Measurements from ENCODE around the gene DYNLT4. TPM values are rescaled to one million over a fixed set of nuclear protein-coding genes. Genes with fewer than 3 reads are reported as not detected.
A peak's percentile ranks its signal among the peaks of the same experiment; 100 is the strongest.
"Not testable (repeated sequence)": the region's sequence is repeated elsewhere in the genome, so short reads cannot be mapped to it uniquely, and the experiment has no call there.

Gene DYNLT4, protein sequence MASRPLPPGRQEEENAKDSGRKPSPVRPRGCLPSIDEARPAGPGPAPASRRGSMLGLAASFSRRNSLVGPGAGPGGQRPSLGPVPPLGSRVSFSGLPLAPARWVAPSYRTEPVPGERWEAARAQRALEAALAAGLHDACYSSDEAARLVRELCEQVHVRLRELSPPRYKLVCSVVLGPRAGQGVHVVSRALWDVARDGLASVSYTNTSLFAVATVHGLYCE
- not detected in 2 replicates for total RNA-seq (2014; rRNA removed; shearing (Covaris generic))
- 0.64 and 0.87 TPM in 2 replicates for polyA plus RNA-seq (2015; cell fraction: cytosol; rRNA removed)
- not detected in 2 replicates for polyA plus RNA-seq (2015; cell fraction: nucleus; rRNA removed)

DNA sequence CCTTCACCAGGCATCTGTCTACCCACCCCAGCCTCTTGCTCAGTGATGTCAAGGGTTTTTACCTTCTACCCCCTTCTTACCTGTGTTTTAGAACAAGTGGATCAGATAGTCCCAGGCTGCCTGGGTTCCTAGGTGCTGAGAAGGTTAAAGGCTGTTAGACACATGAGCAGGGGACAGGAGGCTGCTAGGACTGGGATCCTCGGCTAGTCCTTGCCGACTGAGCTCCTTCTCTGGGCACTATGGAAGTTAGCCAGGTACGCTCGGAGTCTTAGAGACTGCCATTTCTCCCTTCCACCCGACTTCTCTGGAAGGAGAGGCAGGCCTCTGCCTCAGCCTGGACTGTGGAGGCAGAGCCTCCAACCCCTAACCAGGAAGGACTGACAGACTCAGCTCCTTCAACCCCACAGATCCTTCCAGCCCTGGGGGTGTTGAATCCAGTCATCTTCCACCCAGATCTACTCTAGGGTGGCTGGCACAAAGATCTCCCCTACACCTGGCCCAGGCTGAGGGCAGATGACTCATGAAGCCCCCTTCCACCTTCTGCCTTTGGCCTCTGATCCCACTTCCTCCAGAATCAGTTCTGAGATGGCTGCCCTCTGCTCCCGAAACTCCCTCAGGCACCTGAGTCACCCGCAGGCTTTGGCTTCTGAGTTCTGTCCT is at the start of gene DYNLT4:
DYNLT4 (minus strand) TSS at position 648 of the 660 bp plus-strand sequence. CDS start 683 bp downstream, outside the sequence.
- in situ Hi-C loops (cut with HindIII; ENCODE audit: low pct_unique_long_range_greater_than_20kb, low sequenced_read_pairs) = no loop called here
- DNase-seq (ENCODE audit: low read depth, low spot score) = no peak

GRCh38 chr1:44855742-44856141 is 48.6 kb upstream of the DYNLT4 start:
- in situ Hi-C loops (cut with HindIII; ENCODE audit: low pct_unique_long_range_greater_than_20kb, low sequenced_read_pairs) = no loop called here
- DNase-seq (ENCODE audit: low read depth, low spot score) = no peak

- in situ Hi-C loops (cut with HindIII; ENCODE audit: low pct_unique_long_range_greater_than_20kb, low sequenced_read_pairs) = no loop called here
- no peak for DNase-seq (ENCODE audit: low read depth, low spot score)
Observed at GRCh38 chr1:44854970-44855369, 47.8 kb upstream of the DYNLT4 start.

DNA sequence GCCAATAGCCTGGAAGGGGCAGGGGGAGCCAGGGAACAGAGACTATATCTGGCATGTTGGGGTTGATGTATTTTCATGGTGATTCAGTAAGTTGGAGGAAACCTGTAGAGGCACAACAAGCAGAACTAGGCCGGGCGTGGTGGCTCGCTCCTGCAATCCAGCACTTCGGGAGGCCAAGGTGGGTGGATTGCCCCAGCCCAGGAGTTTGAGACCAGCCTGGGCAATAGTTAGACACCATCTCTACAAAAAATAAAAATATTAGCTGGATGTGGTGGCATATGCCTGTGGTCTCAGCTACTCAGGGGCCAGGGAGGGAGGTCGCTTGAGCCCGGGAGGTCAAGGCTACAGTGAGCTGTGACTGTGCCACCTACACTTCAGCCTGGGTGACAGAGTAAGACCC is 46.0 kb upstream of the DYNLT4 start:
- in situ Hi-C loops (cut with HindIII; ENCODE audit: low pct_unique_long_range_greater_than_20kb, low sequenced_read_pairs) = no loop called here
- DNase-seq (ENCODE audit: low read depth, low spot score) = no peak

DNA sequence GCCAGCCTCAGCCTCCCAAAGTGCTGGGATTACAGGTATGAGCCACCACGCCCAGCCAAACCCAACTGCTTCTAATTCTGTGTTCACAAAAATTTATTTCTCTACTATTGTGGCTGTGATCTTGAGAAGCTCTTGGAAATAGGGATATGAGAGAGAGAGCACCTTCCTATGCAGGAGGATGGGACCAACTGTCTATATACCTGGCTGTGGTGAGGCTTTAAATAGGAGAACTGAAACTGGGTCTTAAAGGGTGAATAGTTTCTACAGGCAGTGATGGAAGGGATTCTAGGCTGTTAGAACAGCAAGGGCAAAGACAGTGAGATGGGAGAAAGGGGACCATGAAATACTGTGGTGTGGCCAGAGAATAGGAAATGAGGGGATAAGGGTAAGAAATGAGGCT is 44.2 kb upstream of the DYNLT4 start:
- in situ Hi-C loops (cut with HindIII; ENCODE audit: low pct_unique_long_range_greater_than_20kb, low sequenced_read_pairs) = no loop called here
- no peak for DNase-seq (ENCODE audit: low read depth, low spot score)

DNA sequence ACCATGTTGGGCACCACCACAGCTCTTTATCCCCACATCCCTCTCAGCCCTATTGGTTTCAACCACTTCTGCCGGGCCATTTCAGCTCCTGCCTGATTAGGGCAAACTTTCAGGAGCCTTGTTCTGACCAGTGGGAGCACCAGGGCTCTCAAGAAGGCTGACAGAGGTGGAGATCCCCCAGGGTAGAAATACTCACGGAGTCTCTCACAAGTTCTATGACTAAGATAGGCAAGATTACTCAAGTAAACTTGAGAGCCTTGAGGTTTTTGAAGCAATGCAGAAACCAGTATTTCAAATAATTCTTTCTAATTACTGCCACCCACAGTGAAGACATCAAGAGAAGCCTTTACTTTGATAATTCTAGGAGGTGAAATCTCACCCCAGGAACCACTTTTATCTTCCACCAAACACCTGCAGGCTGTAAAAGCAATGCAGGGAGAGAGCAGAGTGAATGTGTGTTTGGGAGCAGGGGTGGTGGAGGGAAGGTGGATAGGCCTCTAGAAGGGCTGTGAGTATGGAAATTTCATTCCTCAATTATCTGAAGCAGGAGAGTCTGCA is 42.5 kb upstream of the DYNLT4 start:
- in situ Hi-C loops (cut with HindIII; ENCODE audit: low pct_unique_long_range_greater_than_20kb, low sequenced_read_pairs) = no loop called here
- peak; percentile 37 for DNase-seq (ENCODE audit: low read depth, low spot score)

- peak; percentile 78 for DNase-seq (ENCODE audit: low read depth, low spot score)
- in situ Hi-C loops (cut with HindIII; ENCODE audit: low pct_unique_long_range_greater_than_20kb, low sequenced_read_pairs) = no loop called here
Observed at GRCh38 chr1:44848456-44849181, 41.5 kb upstream of the DYNLT4 start.

DNA sequence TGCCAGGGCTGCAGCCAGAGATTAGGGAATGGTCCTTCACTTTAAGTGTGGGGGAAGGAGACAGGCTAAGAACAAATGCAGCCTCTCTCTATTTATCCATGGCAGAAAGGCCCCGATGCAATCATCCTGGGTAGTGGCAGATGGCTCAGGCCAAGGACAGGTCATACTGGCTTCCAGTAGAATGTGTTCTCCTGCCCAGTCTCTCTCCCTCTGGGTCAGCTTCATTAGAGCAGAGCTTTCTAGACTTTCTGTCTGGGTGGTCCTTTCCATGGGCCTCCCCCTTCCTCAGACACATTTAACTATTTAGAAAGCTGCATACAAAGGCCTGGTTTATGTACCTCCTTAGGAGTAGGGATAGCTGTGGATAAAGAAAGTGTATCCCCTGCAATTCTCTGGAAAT is 40.7 kb upstream of the DYNLT4 start:
- DNase-seq (ENCODE audit: low read depth, low spot score) = no peak
- in situ Hi-C loops (cut with HindIII; ENCODE audit: low pct_unique_long_range_greater_than_20kb, low sequenced_read_pairs) = no loop called here

GRCh38 chr1:44846985-44847384 is 39.8 kb upstream of the DYNLT4 start:
- no peak for DNase-seq (ENCODE audit: low read depth, low spot score)
- in situ Hi-C loops (cut with HindIII; ENCODE audit: low pct_unique_long_range_greater_than_20kb, low sequenced_read_pairs) = no loop called here

- no peak for DNase-seq (ENCODE audit: low read depth, low spot score)
- in situ Hi-C loops (cut with HindIII; ENCODE audit: low pct_unique_long_range_greater_than_20kb, low sequenced_read_pairs) = no loop called here
Observed at GRCh38 chr1:44842862-44843655, 35.9 kb upstream of the DYNLT4 start, which contains the start of gene PTCH2. TSS of gene PTCH2 (minus strand) at chr1:44843253. CDS start at chr1:44842932, 321 bp downstream.

DNA sequence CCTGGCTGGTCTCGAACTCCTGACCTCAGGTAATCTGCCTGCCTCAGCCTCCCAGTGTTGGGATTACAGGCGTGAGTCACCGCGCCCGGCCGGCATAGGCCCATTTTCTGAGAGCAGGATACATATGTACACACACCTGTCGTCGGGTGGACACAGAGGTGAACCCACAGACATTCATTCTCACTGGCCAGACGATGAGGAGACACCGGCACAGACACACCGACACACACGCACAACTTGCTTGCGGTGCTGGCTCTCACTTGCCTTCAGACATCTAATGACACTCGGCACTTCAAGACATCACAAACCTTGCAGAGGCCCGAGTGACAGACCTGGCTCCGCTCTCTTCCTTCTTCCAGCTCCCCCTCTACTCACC is 35.3 kb upstream of the DYNLT4 start:
- in situ Hi-C loops (cut with HindIII; ENCODE audit: low pct_unique_long_range_greater_than_20kb, low sequenced_read_pairs) = no loop called here
- no peak for DNase-seq (ENCODE audit: low read depth, low spot score)

DNA sequence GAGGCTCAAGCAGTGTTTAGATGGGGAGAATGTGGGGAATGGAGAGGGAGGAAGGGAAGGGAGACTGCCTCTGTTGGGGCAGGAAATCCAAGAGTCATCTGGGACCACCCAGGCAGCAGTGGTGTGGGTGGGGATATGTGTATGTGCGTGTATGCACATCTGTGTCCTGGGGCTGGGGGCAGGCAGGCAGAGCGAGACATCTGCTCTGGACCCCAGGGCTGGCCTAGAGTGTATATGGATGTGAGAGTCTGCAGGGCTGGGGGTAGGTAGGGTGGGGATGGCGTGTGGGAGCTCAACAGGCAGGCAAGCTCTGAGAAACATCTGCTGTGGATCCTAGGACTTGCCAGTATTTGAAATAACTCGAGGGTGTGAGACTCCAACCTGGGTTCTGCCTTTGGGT is 32.4 kb upstream of the DYNLT4 start:
- in situ Hi-C loops (cut with HindIII; ENCODE audit: low pct_unique_long_range_greater_than_20kb, low sequenced_read_pairs) = no loop called here
- DNase-seq (ENCODE audit: low read depth, low spot score) = no peak

DNA sequence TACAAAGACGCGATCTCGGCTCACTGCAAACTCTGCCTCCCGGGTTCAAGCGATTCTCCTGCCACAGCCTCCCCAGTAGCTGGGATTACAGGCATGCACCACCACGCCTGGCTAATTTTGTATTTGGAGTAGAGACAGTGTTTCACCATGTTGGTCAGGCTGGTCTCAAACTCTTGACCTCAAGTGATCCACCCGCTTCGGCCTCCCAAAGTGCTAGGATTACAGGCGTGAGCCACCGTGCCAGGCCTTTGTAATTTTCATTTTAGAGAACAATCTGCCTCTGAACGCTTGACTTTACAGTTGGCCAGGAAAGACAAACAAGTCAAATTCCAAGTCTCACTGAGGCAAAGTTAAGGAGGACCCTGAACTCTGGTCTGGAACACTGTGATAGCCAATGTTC is 31.1 kb upstream of the DYNLT4 start:
- DNase-seq (ENCODE audit: low read depth, low spot score); in situ Hi-C loops (cut with HindIII; ENCODE audit: low pct_unique_long_range_greater_than_20kb, low sequenced_read_pairs): not testable (repeated sequence)

GRCh38 chr1:44835738-44836675 is 28.9 kb upstream of the DYNLT4 start:
- in situ Hi-C loops (cut with HindIII; ENCODE audit: low pct_unique_long_range_greater_than_20kb, low sequenced_read_pairs) = no loop called here
- peak; percentile 80 for DNase-seq (ENCODE audit: low read depth, low spot score)

DNA sequence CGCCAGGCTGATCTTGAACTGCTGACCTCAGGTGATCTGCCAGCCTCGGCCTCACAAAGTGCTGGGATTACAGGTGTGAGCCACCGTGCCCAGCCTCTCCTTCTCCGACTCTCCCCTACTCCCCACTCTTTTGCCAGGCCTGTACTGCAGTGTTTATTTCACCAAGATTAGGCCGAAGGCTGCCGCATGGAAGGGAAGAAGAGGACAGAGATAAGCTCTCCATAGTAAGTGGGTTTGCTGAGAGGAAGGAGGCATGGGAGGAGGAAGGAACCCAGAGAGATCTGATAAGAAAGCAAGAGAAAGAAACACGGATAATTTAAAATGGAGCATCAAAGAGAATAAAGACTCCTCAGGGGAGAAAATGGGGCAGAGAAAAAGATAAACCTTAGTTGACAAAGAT is 27.2 kb upstream of the DYNLT4 start:
- in situ Hi-C loops (cut with HindIII; ENCODE audit: low pct_unique_long_range_greater_than_20kb, low sequenced_read_pairs) = no loop called here
- DNase-seq (ENCODE audit: low read depth, low spot score) = no peak

GRCh38 chr1:44832056-44832705 is 25.0 kb upstream of the DYNLT4 start:
- no peak for DNase-seq (ENCODE audit: low read depth, low spot score)
- in situ Hi-C loops (cut with HindIII; ENCODE audit: low pct_unique_long_range_greater_than_20kb, low sequenced_read_pairs) = no loop called here
